GM21381 (cell line): ENCODE results near the gene ACER3.
"Not testable (repeated sequence)": the region's sequence is repeated elsewhere in the genome, so short reads cannot be mapped to it uniquely, and the experiment has no call there.

Experiments used
- ATAC-seq: cut with Tn5 transposase; IDR thresholded peaks from one replicate; pipeline ENCODE4 v1.9.1; 2021; ENCODE audit warnings: mild to moderate bottlenecking, moderate library complexity; ENCODE audit not compliant: unreplicated experiment

Gene ACER3

DNA sequence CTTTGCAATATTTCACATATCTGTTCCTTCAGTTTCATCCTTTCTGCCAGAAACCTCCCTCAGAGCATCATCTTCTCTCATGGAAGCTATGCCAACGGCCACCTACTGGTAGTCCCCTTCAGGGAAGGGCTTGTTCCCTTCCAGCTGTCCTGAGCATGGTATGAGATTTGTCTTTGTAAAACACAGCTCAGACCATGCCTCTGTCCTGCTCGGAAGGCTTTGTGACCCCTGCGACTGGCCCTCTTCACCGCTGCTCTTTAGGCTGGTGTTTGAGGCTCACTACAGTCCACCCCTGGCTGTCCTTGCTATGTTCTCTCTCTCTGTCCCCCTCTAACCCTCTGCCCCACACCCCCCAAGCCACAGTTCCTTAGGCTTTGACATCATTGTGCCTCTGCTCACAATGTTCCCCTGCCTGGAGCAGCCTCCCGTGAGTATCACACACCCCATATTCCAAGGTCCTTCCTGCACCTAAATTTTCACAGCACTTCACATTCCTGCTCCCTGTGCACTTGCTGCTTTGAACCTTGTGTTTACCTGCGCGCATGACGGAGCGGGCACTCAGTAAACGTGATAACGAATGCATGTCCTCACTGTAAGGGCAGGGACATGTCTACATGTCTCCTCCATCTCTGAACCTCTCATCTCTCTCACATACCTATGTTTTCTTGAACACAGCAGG, 24.0 kb upstream of the ACER3 start:
- ATAC-seq, result no peak

- no peak for ATAC-seq
Measured at GRCh38 chr11:76837696-76838677, 22.7 kb upstream of the ACER3 start.

- no peak for ATAC-seq
Measured at GRCh38 chr11:76838678-76839068, 22.0 kb upstream of the ACER3 start.

DNA sequence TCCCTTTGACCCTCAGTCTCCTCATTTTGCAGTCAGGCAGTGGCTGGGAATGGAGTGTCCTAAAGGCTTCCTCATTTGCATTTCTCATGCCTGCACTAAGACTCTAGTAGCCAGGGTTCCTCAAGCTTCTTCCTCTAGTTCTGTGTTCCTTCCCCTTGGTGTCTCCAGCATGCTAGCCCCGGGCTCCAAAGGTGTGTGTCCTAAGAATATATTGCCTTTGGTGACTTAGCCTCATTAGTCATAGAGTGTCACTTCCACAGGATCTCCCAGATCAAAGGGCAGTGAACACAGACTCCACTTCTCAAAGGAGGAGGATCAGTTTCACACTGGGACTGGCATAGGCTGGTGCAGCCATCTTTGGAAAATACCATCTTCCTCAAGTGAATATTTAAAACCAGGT, 21.4 kb upstream of the ACER3 start:
- ATAC-seq, result no peak

DNA sequence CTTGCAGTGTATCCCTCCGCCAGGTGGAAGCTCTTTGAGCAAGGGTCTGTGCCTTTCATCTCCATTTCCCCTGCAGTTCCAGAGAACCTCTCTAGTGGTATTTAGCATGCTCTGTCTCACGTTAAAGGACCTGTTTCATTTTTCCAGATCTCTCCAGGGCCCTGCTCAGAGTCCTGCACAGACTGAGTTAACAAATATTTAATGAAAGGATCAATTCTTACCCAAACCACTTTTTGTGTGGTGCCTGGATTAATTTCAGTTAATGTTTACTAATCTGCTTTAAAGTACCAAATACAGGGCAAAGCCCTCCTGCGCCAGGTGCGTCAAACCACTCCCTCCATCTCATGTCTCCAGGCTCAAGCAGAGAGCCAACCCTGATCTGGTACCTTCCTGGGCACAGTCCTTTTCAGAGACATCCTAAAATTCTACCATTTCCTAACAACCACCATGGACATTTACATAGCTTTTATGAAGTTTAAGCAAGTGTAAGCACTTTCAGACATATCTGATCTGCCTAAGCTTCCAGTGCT, 18.7 kb upstream of the ACER3 start:
- no peak for ATAC-seq

GRCh38 chr11:76843907-76844306, 16.8 kb upstream of the ACER3 start:
- ATAC-seq, result no peak

DNA sequence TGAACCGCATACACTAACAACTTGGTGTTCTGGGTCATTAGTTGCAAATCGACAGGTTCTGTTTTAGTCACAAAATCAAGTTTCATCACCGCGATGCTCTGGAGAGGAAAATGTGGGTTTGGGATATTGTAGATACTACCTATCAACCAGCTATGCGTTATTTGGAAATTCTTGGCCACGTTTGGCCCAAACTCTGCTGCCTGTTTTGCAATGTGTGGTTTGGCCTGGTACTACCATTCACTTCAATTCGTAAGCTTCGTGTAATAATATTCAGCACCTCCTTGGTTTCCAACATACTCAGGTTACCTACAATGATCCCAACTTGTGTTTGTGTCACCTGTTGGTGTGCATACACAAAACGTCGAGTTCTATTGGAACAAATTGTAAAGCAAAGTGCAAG, 16.2 kb upstream of the ACER3 start:
- ATAC-seq, result no peak

DNA sequence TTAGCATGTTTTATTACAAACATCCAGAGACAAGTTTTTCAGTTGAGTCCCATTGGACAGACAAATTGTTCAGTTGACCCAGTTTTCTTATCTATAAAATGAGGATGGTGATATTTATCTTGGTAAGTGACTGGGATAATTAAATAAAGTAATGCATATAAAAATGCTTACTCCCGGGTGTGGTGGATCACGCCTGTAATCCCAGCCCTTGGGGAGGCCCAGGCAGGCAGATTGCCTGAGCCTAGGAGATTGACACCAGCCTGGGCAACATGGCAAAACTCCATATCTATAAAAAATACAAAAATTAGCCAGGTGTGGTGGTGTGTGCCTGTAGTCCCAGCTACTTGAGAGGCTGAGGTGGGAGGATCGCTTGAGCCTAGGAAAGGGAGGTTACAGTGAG, 15.6 kb upstream of the ACER3 start:
- ATAC-seq, result no peak

DNA sequence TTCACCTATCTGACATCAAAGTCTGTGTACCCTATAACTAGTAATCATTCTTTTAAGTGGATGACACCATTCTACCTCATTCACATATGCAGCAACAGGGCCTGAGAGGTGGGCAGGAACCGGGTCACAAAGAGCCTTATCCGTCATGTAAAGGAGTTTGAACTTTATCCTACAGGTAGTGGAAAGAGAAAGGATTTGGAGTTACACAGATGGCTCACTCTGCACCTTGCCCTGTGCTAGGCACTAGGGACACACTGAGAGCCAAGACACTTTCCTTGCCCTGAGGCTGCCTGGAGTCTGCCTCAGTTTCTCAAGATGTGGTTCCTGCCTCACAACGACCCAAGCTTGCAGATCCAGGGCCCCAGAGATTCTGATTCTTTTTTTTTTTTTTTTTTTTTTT, 14.3 kb upstream of the ACER3 start:
- ATAC-seq, result no peak

- ATAC-seq, result no peak
Measured at GRCh38 chr11:76849376-76849775, 11.3 kb upstream of the ACER3 start.

GRCh38 chr11:76850130-76850529, 10.6 kb upstream of the ACER3 start:
- ATAC-seq, result no peak

DNA sequence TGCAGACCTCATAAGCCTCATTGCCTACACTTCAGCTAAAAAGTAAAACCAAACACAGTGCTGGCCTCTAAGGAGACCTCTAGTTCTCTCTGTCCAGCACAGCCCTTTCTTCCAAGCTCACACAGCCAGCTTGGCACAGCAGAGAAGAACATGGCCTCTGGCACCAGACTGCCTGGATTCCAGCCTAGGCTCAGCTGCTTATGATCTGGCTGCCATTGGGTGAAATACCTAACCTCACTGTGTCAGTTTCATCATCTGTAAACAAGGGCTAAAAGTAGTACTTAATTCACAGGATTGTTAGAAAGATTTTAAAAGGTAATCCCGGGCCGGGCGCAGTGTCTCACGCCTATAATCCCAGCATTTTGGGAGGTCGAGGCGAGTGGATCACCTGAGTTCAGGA, 9.9 kb upstream of the ACER3 start:
- ATAC-seq, result no peak

- ATAC-seq, result no peak
Measured at GRCh38 chr11:76854709-76855108, 6.0 kb upstream of the ACER3 start.

- not testable (repeated sequence) for ATAC-seq
Measured at GRCh38 chr11:76855670-76856069, 5.0 kb upstream of the ACER3 start.

DNA sequence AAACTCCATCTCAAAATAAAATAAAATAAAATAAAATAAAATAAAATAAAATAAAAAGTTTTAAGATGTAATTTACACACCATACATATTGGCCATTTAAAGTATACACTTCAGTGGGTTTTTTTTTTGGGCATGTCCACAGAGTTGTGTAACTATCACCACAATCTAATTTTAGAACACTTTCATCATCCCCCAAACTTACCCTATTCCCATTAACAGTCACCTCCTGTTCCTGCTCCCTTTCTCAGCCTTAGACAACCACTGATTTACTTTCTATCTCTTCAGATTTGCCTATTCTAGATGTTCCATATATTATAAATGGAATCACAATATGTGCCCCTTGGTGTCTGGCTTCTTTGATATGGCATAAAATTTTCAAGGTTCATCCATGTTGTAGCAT, 4.6 kb upstream of the ACER3 start:
- ATAC-seq, result no peak

DNA sequence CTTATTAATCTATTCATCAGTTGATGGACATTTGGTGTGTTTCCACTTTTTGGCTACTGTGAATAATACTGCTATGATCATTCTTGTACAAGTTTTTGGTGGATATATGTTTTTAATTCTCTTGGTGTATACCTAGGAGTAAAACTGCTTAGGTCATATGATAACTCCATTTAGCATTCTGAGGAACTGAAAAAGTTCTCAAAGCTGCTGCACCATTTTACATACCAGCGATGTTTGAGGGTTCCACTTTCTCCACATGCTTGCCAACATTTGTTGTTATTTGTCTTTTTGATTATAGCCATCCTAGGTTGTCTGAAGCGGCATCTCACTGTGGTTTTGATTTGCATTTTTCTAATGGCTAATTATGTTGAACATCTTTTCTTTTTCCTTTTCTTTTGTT, 4.1 kb upstream of the ACER3 start:
- no peak for ATAC-seq

DNA sequence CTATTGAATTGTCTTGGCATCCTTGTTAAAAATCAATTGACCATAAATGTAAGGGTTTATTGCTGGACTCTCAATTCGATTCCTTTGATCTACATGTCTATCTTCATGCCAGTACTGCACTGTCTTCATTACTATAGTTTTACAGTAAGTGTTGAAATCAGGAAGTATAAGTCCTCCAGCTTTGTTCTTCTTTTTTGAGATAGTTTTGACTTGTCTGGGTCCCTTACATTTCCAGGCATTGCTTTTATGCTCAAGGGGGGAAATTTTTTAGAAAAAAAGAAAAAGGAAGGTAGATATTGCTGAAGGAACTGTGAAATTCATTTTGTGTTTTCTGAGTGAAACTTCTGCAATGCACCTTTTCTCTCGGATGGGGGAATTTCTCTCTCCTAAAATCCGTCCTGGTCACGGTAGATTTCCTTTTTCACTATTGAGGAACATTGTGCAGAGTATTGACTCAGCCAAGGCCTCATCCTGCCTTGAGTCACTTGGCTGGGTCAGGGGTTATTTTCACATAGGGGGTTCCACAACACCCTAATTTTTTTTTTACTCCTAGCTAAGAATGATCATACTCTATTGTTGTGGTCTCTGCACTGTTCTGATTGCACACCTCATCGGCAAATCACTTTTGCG, 2.8 kb upstream of the ACER3 start:
- ATAC-seq, result no peak

- ATAC-seq, result no peak
Measured at GRCh38 chr11:76859708-76860227, 950 bp upstream of the ACER3 start.

GRCh38 chr11:76861490-76861953, 804 bp downstream of the ACER3 start:
- no peak for ATAC-seq

DNA sequence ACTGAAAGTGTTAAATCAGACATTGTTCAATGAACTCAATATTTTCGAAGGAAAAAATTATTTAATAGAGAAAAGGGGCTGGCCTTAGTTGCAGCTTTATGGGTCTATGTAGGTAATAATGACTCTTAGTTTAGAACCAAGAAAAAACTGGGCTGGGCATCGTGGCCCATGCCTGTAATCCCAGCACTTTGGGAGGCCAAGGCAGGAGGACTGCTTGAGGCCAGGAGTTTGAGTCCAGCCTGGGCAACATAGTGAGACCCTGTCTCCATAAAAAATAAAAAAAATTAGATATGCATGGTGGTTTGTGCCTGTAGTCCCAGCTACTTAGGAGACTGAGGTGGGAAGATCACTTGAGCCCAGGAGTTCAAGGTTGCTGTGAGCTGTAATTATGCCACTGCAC, 2.1 kb downstream of the ACER3 start:
- ATAC-seq, result not testable (repeated sequence)

- ATAC-seq, result no peak
Measured at GRCh38 chr11:76863196-76863777, 2.6 kb downstream of the ACER3 start.
